ENCODE results near the gene LRRC7.
"Not testable (repeated sequence)": the region's sequence is repeated elsewhere in the genome, so short reads cannot be mapped to it uniquely, and the experiment has no call there.

LRRC7 gene

GRCh38 chr1:69706473-69706872 is 138.8 kb downstream of the LRRC7 start:
- DNase-seq (ENCODE audit: low read depth, low spot score) = no peak
- ChIA-PET POLR2A (no interaction called here), CTCF (no interaction called here)
- no peak for TF ChIP-seq CTCF (IDR thresholded peaks at IDR 0.05; ENCODE audit: insufficient read depth, low read length, missing control alignments)
- no peak overlapping the region for H3K4me3 ChIP-seq (ENCODE audit: low read depth, low read length)

- DNase-seq (ENCODE audit: low read depth, low spot score) = no peak
- ChIA-PET POLR2A (no interaction called here), CTCF (no interaction called here)
- H3K4me3 ChIP-seq (ENCODE audit: low read depth, low read length) = no peak overlapping the region
- TF ChIP-seq CTCF (IDR thresholded peaks at IDR 0.05; ENCODE audit: insufficient read depth, low read length, missing control alignments) = no peak
These were observed 139.4 kb downstream of the LRRC7 start for GRCh38 chr1:69707103-69707502.

- no peak for DNase-seq (ENCODE audit: low read depth, low spot score)
- CTCF ChIA-PET = no interaction called here
These were observed 142.9 kb downstream of the LRRC7 start for GRCh38 chr1:69710484-69711189.

GRCh38 chr1:69711190-69711930 is 143.6 kb downstream of the LRRC7 start:
- CTCF ChIA-PET = no interaction called here
- DNase-seq (ENCODE audit: low read depth, low spot score) = no peak
- POLR2A ChIA-PET = no interaction called here

More at GRCh38 chr1:69710484-69711189, 142.9 kb downstream of the LRRC7 start:
- no peak overlapping the region for H3K4me3 ChIP-seq (ENCODE audit: low read depth, low read length)
- POLR2A ChIA-PET = no interaction called here
- TF ChIP-seq CTCF (IDR thresholded peaks at IDR 0.05; ENCODE audit: insufficient read depth, low read length, missing control alignments) = no peak

GRCh38 chr1:69717834-69718233 is 150.1 kb downstream of the LRRC7 start:
- DNase-seq (ENCODE audit: low read depth, low spot score); POLR2A ChIA-PET; CTCF ChIA-PET; H3K4me3 ChIP-seq (ENCODE audit: low read depth, low read length): not testable (repeated sequence)

More at GRCh38 chr1:69711190-69711930, 143.6 kb downstream of the LRRC7 start:
- TF ChIP-seq CTCF (IDR thresholded peaks at IDR 0.05; ENCODE audit: insufficient read depth, low read length, missing control alignments) = no peak
- no peak overlapping the region for H3K4me3 ChIP-seq (ENCODE audit: low read depth, low read length)

GRCh38 chr1:69728206-69728605 is 160.5 kb downstream of the LRRC7 start:
- no peak for DNase-seq (ENCODE audit: low read depth, low spot score)
- ChIA-PET POLR2A (no interaction called here), CTCF (interaction anchor here (1.3 to 3.1 kb wide), 3 partner anchors 9 to 1611 kb away, joined by 4 to 14 read pairs (median 10); no protein-coding TSS in a partner anchor)
- TF ChIP-seq CTCF (IDR thresholded peaks at IDR 0.05; ENCODE audit: insufficient read depth, low read length, missing control alignments) = no peak
- H3K4me3 ChIP-seq (ENCODE audit: low read depth, low read length) = no peak overlapping the region
